Posterior cingulate gyrus (tissue), 11 donors: ENCODE results near the gene LEMD3.
"Not testable (repeated sequence)": the region's sequence is repeated elsewhere in the genome, so short reads cannot be mapped to it uniquely, and the experiment has no call there.

Experiments
- DNase-seq, 10 donors: peaks; one replicate each; pipeline versions ENCODE4 v3.0.0 to v3.0.0-alpha.2; 2020 to 2021; ENCODE audit warnings: mixed read lengths in 3 of 10
- intact Hi-C: fragments of 100-400 bp; cut with DNase I; formaldehyde crosslinking; loops from one replicate; pipeline ENCODE4 v1.15.1; 2023

The LEMD3 gene

GRCh38 chr12:65276916-65277530, 107.6 kb downstream of the LEMD3 start:
- no peak for DNase-seq

DNA sequence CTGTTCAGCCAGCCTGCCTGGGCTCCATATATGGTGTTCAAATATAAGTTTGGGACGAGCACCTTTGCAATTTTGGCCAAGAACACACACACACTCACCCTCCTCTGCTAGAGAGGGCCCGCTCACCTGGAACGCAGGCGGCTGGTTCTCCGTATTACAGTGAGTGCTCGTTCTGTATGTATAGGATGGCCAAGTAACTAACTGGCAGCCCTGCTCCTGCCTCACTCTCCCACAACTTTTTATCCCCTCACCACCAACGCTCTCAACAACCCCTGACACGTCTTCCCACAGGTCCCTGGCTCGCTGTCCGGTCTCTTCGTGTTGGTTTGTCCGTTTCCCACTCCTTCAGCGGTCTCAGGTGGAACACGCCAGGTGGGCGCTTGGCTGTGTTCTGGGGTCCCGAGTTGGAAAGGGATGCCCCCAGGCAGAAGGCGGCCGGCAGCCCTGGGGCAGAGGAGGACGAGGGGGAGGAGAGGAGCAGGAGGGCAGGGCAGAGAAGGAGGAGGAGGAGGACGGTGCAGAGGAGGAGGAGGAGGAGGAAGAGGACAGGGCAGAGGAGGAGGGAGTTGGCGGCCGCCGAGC, 108.7 kb downstream of the LEMD3 start:
- peak in 1 of 10 donors; percentile 85 for DNase-seq
- intact Hi-C loops, result no loop called here

More at GRCh38 chr12:65276916-65277530, 107.6 kb downstream of the LEMD3 start:
- intact Hi-C loops, result no loop called here

GRCh38 chr12:65278576-65279368, 109.4 kb downstream of the LEMD3 start, which contains the start of gene MSRB3:
MSRB3 (plus strand) TSS chr12:65278683; CDS start chr12:65308580, 29,897 bp downstream.
- DNase-seq, result peak; percentile 34 to 94 (median 66)
- intact Hi-C loops, result no loop called here

GRCh38 chr12:65279369-65280112, 110.2 kb downstream of the LEMD3 start:
- peak in 4 of 10 donors; percentile 6 to 73 (median 18) for DNase-seq
- intact Hi-C loops, result no loop called here

DNA sequence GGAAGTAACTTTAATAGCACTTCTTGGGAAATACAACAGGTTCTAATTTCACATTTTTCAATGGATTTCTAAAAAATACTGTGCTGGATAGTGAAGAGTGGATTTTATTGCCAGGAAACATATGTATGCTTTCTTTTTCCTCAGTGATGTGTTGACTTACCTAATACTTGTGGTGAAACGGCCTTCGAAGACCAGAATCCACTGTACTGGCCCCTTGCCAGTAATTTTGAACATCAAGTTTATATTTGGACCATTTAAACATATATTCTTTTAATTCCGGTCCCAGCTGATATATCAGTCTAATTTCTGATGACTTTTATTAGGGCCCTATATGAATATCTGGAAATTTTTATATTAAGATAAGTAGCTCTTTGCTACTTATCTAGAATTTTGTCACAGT, 110.9 kb downstream of the LEMD3 start:
- intact Hi-C loops, result no loop called here
- no peak for DNase-seq

GRCh38 chr12:65282840-65283239, 113.5 kb downstream of the LEMD3 start:
- intact Hi-C loops, result no loop called here
- no peak for DNase-seq

- intact Hi-C loops, DNase-seq: not testable (repeated sequence)
These were observed 116.1 kb downstream of the LEMD3 start for GRCh38 chr12:65285532-65285931.

DNA sequence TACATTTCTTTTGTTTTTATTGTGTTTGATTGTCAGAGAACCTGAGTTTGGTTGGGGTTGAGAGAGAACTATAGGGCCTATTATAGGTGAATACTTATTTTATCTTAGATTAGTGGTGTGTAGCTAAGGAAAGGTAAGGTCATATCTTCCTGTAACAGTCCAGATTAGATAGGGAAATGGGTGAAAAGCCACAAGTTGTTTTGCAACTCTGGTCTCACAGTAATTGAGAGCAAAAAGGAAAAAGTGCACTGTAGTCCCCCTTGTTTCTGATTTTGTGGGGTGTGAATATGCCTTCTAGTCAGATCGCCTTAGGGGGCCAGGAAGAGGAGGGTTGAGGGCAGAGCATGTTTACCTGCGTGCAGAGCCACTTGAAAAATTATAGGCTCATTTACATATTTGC, 118.0 kb downstream of the LEMD3 start:
- intact Hi-C loops, result no loop called here
- no peak for DNase-seq

- DNase-seq, result no peak
- intact Hi-C loops, result no loop called here
These were observed 122.9 kb downstream of the LEMD3 start for GRCh38 chr12:65292241-65292640.

DNA sequence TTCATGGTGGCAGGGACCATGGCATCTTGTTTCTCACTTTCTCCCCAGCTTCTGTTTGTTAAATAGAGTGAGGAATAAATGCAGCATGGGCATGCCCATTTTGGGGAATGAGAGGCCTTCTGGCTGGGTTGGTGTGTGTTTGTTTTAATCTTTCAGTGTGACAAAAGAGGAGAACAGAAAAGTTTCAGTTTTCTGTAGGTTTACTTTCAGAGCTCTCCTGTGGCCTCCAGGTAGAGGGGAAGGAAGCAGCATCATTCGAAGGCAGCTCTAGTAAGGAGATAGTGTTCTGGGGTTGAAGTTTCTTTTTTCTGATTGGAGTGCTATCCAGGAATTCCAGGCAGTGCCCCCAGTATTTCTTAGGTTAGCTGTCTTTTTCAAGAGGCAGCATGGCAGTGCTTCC, 124.4 kb downstream of the LEMD3 start:
- no peak for DNase-seq
- intact Hi-C loops, result no loop called here

DNA sequence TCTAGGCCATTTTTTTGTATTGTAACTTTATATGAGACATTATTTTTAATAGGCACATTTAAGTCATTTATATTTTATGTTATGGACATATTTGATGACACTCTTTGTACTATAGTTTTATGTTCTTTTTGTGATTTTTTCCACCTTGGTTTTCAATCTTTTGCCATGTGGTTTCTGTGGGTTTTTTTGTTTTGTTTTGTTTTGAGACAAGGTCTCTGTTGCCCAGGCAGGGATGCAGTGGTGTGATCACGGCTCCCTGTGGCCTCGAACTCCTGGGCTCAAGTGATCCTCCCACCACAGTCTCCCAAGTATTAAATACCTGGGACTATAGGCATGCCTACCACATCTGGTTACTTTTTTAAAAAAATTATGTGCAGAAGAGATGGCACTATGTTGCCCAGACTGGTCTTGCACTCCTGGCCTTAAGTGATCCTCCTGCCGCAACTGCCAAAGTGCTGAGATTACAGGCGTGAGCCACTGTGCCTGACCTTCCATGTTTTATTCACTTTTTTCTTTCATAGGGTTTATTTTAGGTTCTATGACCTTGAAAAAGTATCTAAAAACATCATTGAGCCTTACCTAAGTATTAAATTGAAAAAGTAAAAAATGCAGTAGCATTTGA, 125.4 kb downstream of the LEMD3 start:
- DNase-seq, result no peak
- intact Hi-C loops, result no loop called here

DNA sequence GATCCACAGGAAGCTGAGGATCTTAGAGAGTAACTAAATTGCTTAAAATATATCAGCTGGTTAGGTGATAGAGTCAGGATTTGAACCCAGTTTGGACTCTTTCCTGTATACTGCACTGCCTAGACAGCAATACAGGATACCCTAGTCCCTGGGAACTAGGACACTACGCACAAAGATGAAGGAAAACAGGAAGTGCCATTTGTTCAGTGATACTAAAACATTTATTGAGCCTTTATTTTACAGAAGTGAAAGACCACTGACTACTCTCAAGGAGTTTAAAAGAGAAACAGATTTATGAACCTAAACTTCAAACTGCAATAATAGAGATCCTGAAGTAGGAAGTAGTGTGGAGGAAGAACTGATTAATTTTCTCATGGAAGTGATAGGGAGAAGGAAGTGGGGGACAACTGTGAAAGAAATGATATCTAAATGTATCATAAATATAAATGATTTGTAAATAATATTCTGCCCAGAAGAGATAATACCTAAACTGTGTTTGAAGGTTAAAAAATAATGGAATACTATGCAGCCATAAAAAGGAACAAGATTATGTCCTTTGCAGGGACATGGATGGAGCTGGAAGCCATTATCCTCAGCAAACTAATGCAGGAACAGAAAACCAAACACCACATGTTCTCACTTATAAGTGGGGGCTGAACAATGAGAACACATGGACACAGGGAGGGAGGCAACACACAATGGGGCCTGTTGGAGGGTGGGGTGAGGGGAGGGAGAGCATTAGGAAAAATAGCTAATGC, 127.3 kb downstream of the LEMD3 start:
- intact Hi-C loops, result no loop called here
- DNase-seq, result no peak
